ENCODE results near the gene SLC25A47.

SLC25A47 gene

GRCh38 chr14:100320157-100320856 lies 2.8 kb upstream of the SLC25A47 start:
- no peaks in the 10 kb centered on the region for H3K9me3 ChIP-seq (ENCODE audit: control insufficient read depth, insufficient read depth, low read length)
- H3K9ac ChIP-seq (ENCODE audit: low read depth, low read length), result no peak overlapping the region
- no peaks in the 10 kb centered on the region for H3K36me3 ChIP-seq (ENCODE audit: insufficient read depth, low read length)
- H3K4me1 ChIP-seq (ENCODE audit: insufficient read depth, low read length), result no peaks in the 10 kb centered on the region; the same call in 1 of the 2 replicates

- no peaks in the 10 kb centered on the region for H3K36me3 ChIP-seq (ENCODE audit: insufficient read depth, low read length)
- no peaks in the 10 kb centered on the region; the same call in 1 of the 2 replicates for H3K4me1 ChIP-seq (ENCODE audit: insufficient read depth, low read length)
- H3K9ac ChIP-seq (ENCODE audit: low read depth, low read length), result no peak overlapping the region
- H3K9me3 ChIP-seq (ENCODE audit: control insufficient read depth, insufficient read depth, low read length), result no peaks in the 10 kb centered on the region
These were observed 1.5 kb upstream of the SLC25A47 start for GRCh38 chr14:100321473-100322137.

- Histone ChIP-seq H3K36me3 (ENCODE audit: insufficient read depth, low read length) (no peaks in the 10 kb centered on the region), H3K9ac (ENCODE audit: low read depth, low read length) (no peak overlapping the region), H3K9me3 (ENCODE audit: control insufficient read depth, insufficient read depth, low read length) (no peaks in the 10 kb centered on the region), H3K4me1 (ENCODE audit: insufficient read depth, low read length) (no peaks in the 10 kb centered on the region; the same call in 1 of the 2 replicates)
These were observed 791 bp upstream of the SLC25A47 start for GRCh38 chr14:100322138-100322957.

GRCh38 chr14:100323942-100324307 lies 786 bp downstream of the SLC25A47 start:
- Histone ChIP-seq H3K9ac (ENCODE audit: low read depth, low read length) (no peak overlapping the region), H3K9me3 (ENCODE audit: control insufficient read depth, insufficient read depth, low read length) (no peaks in the 10 kb centered on the region), H3K36me3 (ENCODE audit: insufficient read depth, low read length) (no peaks in the 10 kb centered on the region), H3K4me1 (ENCODE audit: insufficient read depth, low read length) (no peaks in the 10 kb centered on the region; the same call in 1 of the 2 replicates)

GRCh38 chr14:100325231-100325632 lies 2.1 kb downstream of the SLC25A47 start:
- no peak overlapping the region for H3K9ac ChIP-seq (ENCODE audit: low read depth, low read length)
- no peaks in the 10 kb centered on the region for H3K9me3 ChIP-seq (ENCODE audit: control insufficient read depth, insufficient read depth, low read length)
- no peaks in the 10 kb centered on the region for H3K36me3 ChIP-seq (ENCODE audit: insufficient read depth, low read length)
- H3K4me1 ChIP-seq (ENCODE audit: insufficient read depth, low read length), result no peaks in the 10 kb centered on the region; the same call in 1 of the 2 replicates

GRCh38 chr14:100325958-100326357 lies 2.8 kb downstream of the SLC25A47 start:
- Histone ChIP-seq H3K36me3 (ENCODE audit: insufficient read depth, low read length) (no peaks in the 10 kb centered on the region), H3K9ac (ENCODE audit: low read depth, low read length) (no peak overlapping the region), H3K9me3 (ENCODE audit: control insufficient read depth, insufficient read depth, low read length) (no peaks in the 10 kb centered on the region), H3K4me1 (ENCODE audit: insufficient read depth, low read length) (no peaks in the 10 kb centered on the region; the same call in 1 of the 2 replicates)

- Histone ChIP-seq H3K9ac (ENCODE audit: low read depth, low read length) (no peak overlapping the region), H3K36me3 (ENCODE audit: insufficient read depth, low read length) (no peaks in the 10 kb centered on the region), H3K4me1 (ENCODE audit: insufficient read depth, low read length) (no peaks in the 10 kb centered on the region), H3K9me3 (ENCODE audit: control insufficient read depth, insufficient read depth, low read length) (no peaks in the 10 kb centered on the region)
These were observed 4.0 kb downstream of the SLC25A47 start for GRCh38 chr14:100327128-100327527.

GRCh38 chr14:100328495-100329163 lies 5.5 kb downstream of the SLC25A47 start:
- H3K36me3 ChIP-seq (ENCODE audit: insufficient read depth, low read length), result no peaks in the 10 kb centered on the region
- H3K9me3 ChIP-seq (ENCODE audit: control insufficient read depth, insufficient read depth, low read length), result no peaks in the 10 kb centered on the region
- H3K9ac ChIP-seq (ENCODE audit: low read depth, low read length), result no peak overlapping the region
- H3K4me1 ChIP-seq (ENCODE audit: insufficient read depth, low read length), result no peaks in the 10 kb centered on the region

GRCh38 chr14:100329233-100330006 lies 6.3 kb downstream of the SLC25A47 start:
- no peaks in the 10 kb centered on the region for H3K4me1 ChIP-seq (ENCODE audit: insufficient read depth, low read length)
- no peaks in the 10 kb centered on the region for H3K9me3 ChIP-seq (ENCODE audit: control insufficient read depth, insufficient read depth, low read length)
- H3K9ac ChIP-seq (ENCODE audit: low read depth, low read length), result no peak overlapping the region
- H3K36me3 ChIP-seq (ENCODE audit: insufficient read depth, low read length), result no peaks in the 10 kb centered on the region

- no peaks in the 10 kb centered on the region for H3K36me3 ChIP-seq (ENCODE audit: insufficient read depth, low read length)
- H3K9me3 ChIP-seq (ENCODE audit: control insufficient read depth, insufficient read depth, low read length), result no peaks in the 10 kb centered on the region
- no peaks in the 10 kb centered on the region for H3K4me1 ChIP-seq (ENCODE audit: insufficient read depth, low read length)
- no peak overlapping the region for H3K9ac ChIP-seq (ENCODE audit: low read depth, low read length)
These were observed 6.8 kb downstream of the SLC25A47 start for GRCh38 chr14:100330007-100330344.

GRCh38 chr14:100330388-100330931 lies 7.3 kb downstream of the SLC25A47 start:
- Histone ChIP-seq H3K9ac (ENCODE audit: low read depth, low read length) (no peak overlapping the region), H3K9me3 (ENCODE audit: control insufficient read depth, insufficient read depth, low read length) (no peaks in the 10 kb centered on the region), H3K4me1 (ENCODE audit: insufficient read depth, low read length) (no peaks in the 10 kb centered on the region), H3K36me3 (ENCODE audit: insufficient read depth, low read length) (no peaks in the 10 kb centered on the region)

- no peaks in the 10 kb centered on the region for H3K4me1 ChIP-seq (ENCODE audit: insufficient read depth, low read length)
- H3K9ac ChIP-seq (ENCODE audit: low read depth, low read length), result no peak overlapping the region
- H3K36me3 ChIP-seq (ENCODE audit: insufficient read depth, low read length), result peaks cover 12% of the 10 kb centered on the region
- no peaks in the 10 kb centered on the region for H3K9me3 ChIP-seq (ENCODE audit: control insufficient read depth, insufficient read depth, low read length)
These were observed 9.0 kb downstream of the SLC25A47 start for GRCh38 chr14:100332071-100332639.

GRCh38 chr14:100332797-100333196 lies 9.7 kb downstream of the SLC25A47 start:
- Histone ChIP-seq H3K9me3 (ENCODE audit: control insufficient read depth, insufficient read depth, low read length) (no peaks in the 10 kb centered on the region), H3K36me3 (ENCODE audit: insufficient read depth, low read length) (peaks cover 12% of the 10 kb centered on the region), H3K4me1 (ENCODE audit: insufficient read depth, low read length) (no peaks in the 10 kb centered on the region), H3K9ac (ENCODE audit: low read depth, low read length) (no peak overlapping the region)

Measured in ES-I3 (cell line).